NCI-H2029 treated with DMSO at 0.1 percent for 48 hours (cell line): Measurements from ENCODE around the gene GBX1.

Source experiments
- DNase-seq: peaks from one replicate; lab custom pipeline; 2025; lab: John Stamatoyannopoulos, UW

Gene GBX1

GRCh38 chr7:151139071-151139790 is 28.3 kb downstream of the GBX1 start:
- DNase-seq = no peak

GRCh38 chr7:151138153-151138851 is 29.2 kb downstream of the GBX1 start:
- DNase-seq = no peak

GRCh38 chr7:151137791-151138152 is 29.7 kb downstream of the GBX1 start:
- DNase-seq = no peak

GRCh38 chr7:151137076-151137675 is 30.3 kb downstream of the GBX1 start:
- DNase-seq = no peak

GRCh38 chr7:151135866-151136843 is 31.3 kb downstream of the GBX1 start:
- no peak for DNase-seq

- DNase-seq = no peak
Observed at GRCh38 chr7:151135525-151135845, 32.0 kb downstream of the GBX1 start.

GRCh38 chr7:151134743-151135524 is 32.6 kb downstream of the GBX1 start:
- no peak for DNase-seq

GRCh38 chr7:151133986-151134742 is 33.3 kb downstream of the GBX1 start:
- no peak for DNase-seq

GRCh38 chr7:151133266-151133985 is 34.1 kb downstream of the GBX1 start:
- DNase-seq = no peak

- no peak for DNase-seq
Observed at GRCh38 chr7:151132461-151133205, 34.9 kb downstream of the GBX1 start.

- no peak for DNase-seq
Observed at GRCh38 chr7:151131592-151132293, 35.8 kb downstream of the GBX1 start.

GRCh38 chr7:151131224-151131591 is 36.3 kb downstream of the GBX1 start:
- DNase-seq = no peak

- no peak for DNase-seq
Observed at GRCh38 chr7:151130741-151131157, 36.7 kb downstream of the GBX1 start.

- no peak for DNase-seq
Observed at GRCh38 chr7:151129960-151130591, 37.4 kb downstream of the GBX1 start.

GRCh38 chr7:151129117-151129959 is 38.2 kb downstream of the GBX1 start:
- no peak for DNase-seq

- DNase-seq = no peak
Observed at GRCh38 chr7:151128716-151129115, 38.8 kb downstream of the GBX1 start.

GRCh38 chr7:151128144-151128543 is 39.4 kb downstream of the GBX1 start:
- DNase-seq = no peak
